OCI-LY7 (cell line): ENCODE data around the gene PRSS2. TPM values are rescaled to one million over a fixed set of nuclear protein-coding genes. Genes with fewer than 3 reads are reported as not detected.
"Not testable (repeated sequence)": the region's sequence is repeated elsewhere in the genome, so short reads cannot be mapped to it uniquely, and the experiment has no call there.

Experiments
- BruUV-seq: library from RNA; stranded (reverse); fragments of 400-500 nt; replicated peaks from 2 replicates; lab custom pipeline; 2021; lab: Mats Ljungman, UMichigan
- CTCF ChIA-PET: fragments of 300-600 bp; sonication (Branson Sonifier 250); formaldehyde crosslinking; loops from one replicate; lab custom pipeline; 2022; ENCODE audit warnings: antibody characterized with exemption; ENCODE audit not compliant: unreplicated experiment; lab: Charles Lee
- POLR2A ChIA-PET: fragments of 300-600 bp; sonication (Branson Sonifier 250); formaldehyde crosslinking; loops from one replicate; lab custom pipeline; 2022; ENCODE audit warnings: antibody characterized with exemption; lab: Charles Lee
- DNase-seq: peaks from one replicate; pipeline ENCODE4 v3.0.0-alpha.2; 2015; ENCODE audit warnings: low spot score
- H2AFZ ChIP-seq: fragments of 200-600 bp; sonication (generic), shearing (Covaris generic); 2 replicates; pipeline ENCODE4 v1.6.1; 2014; ENCODE audit warnings: mild to moderate bottlenecking, antibody characterized with exemption, low read length, moderate library complexity
- H3K27ac ChIP-seq: fragments of 200-600 bp; sonication (generic); 2 replicates; pipeline ENCODE4 v1.5.1; 2014; ENCODE audit warnings: mixed run types, low read depth, mild to moderate bottlenecking, moderate library complexity, low read length, inconsistent platforms; ENCODE audit not compliant: poor library complexity, severe bottlenecking
- H3K36me3 ChIP-seq: fragments of 200-600 bp; sonication (generic); 2 replicates; pipeline ENCODE4 v1.6.1; 2014; ENCODE audit warnings: mild to moderate bottlenecking, antibody characterized with exemption, low read length, moderate library complexity, mixed read lengths; ENCODE audit not compliant: insufficient read depth
- H3K4me1 ChIP-seq: fragments of 200-600 bp; sonication (generic); 2 replicates; pipeline ENCODE4 v1.5.1; 2014; ENCODE audit warnings: mild to moderate bottlenecking, low read length; ENCODE audit not compliant: insufficient read depth, poor library complexity, severe bottlenecking
- H3K4me2 ChIP-seq: fragments of 200-600 bp; sonication (generic); 2 replicates; pipeline ENCODE4 v1.6.1; 2014; ENCODE audit warnings: mild to moderate bottlenecking, low read length
- H3K4me3 ChIP-seq: fragments of 200-600 bp; sonication (generic); 2 replicates; pipeline ENCODE4 v1.5.1; 2014; ENCODE audit warnings: mild to moderate bottlenecking, low read depth, low read length; ENCODE audit not compliant: poor library complexity, severe bottlenecking
- H3K79me2 ChIP-seq: fragments of 200-600 bp; sonication (generic); 2 replicates; pipeline ENCODE4 v1.6.1; 2016; ENCODE audit warnings: low read depth, mild to moderate bottlenecking, low read length, moderate library complexity, mixed read lengths; ENCODE audit not compliant: insufficient read depth
- H3K9me2 ChIP-seq: fragments of 200-600 bp; sonication (generic); 2 replicates; pipeline ENCODE4 v1.6.1; 2016; ENCODE audit warnings: mild to moderate bottlenecking, low read length, mixed read lengths; ENCODE audit not compliant: insufficient read depth
- H3K9me3 ChIP-seq: fragments of 200-600 bp; sonication (generic); 2 replicates; pipeline ENCODE4 v1.6.1; 2014; ENCODE audit warnings: mild to moderate bottlenecking, mixed run types, low read length, mixed read lengths
- H4K20me1 ChIP-seq: fragments of 200-600 bp; sonication (generic); 2 replicates; pipeline ENCODE4 v1.6.1; 2014; ENCODE audit warnings: mild to moderate bottlenecking, antibody characterized with exemption, low read length, moderate library complexity, mixed read lengths; ENCODE audit not compliant: insufficient read depth
- CTCF ChIP-seq: fragments of 200-600 bp; sonication (generic); conservative IDR thresholded peaks from 2 replicates; pipeline ENCODE4 v1.5.1; 2014; ENCODE audit warnings: mild to moderate bottlenecking, antibody characterized with exemption, low read length, moderate library complexity, mixed read lengths
- EZH2phosphoT487 ChIP-seq: fragments of 200-600 bp; sonication (generic); IDR thresholded peaks from 2 replicates; pipeline ENCODE4 v1.6.1; 2018; ENCODE audit warnings: low read depth, borderline replicate concordance, mild to moderate bottlenecking, mixed run types, antibody characterized with exemption, low read length, moderate library complexity, mixed read lengths
- intact Hi-C: fragments of 100-400 bp; cut with micrococcal nuclease; formaldehyde crosslinking; loops from one replicate; pipeline ENCODE4 v1.10.0; 2022; ENCODE audit not compliant: unreplicated experiment
- total RNA-seq, 2 experiments: library from RNA; depleted of rRNA in 1 of 2; stranded (reverse); fragments of >200 nt in 1 of 2; shearing (Covaris generic) in 1 of 2; gene quantifications; 2 replicates each; pipeline ENCODE4 v1.2.3, GENCODE V29; 2014 to 2022

Gene PRSS2
- total RNA-seq, 2 experiments from 2014 or later, result 0.60 to 1.1 TPM

GRCh38 chr7:142767451-142767850 lies 3.3 kb upstream of the PRSS2 start:
- no peaks in the 10 kb centered on the region for H3K9me2 ChIP-seq
- TF ChIP-seq EZH2phosphoT487 (no peak), CTCF (no peak)
- H3K36me3 ChIP-seq, result no peaks in the 10 kb centered on the region
- H4K20me1 ChIP-seq, result no peaks in the 10 kb centered on the region
- no peak overlapping the region for H3K27ac ChIP-seq
- no peaks in the 10 kb centered on the region for H3K9me3 ChIP-seq
- POLR2A ChIA-PET, result interaction anchor here (0.6 kb wide), 1 partner anchor 12 kb away, joined by 4 read pairs; no protein-coding TSS in a partner anchor
- no TSS peak for BruUV-seq
- H2AFZ ChIP-seq, result no peak overlapping the region
- no peaks in the 10 kb centered on the region for H3K79me2 ChIP-seq
- H3K4me2 ChIP-seq, result no peak overlapping the region
- intact Hi-C loops, result no loop called here
- DNase-seq, result no peak
- peaks cover 30% of the 10 kb centered on the region for H3K4me1 ChIP-seq
- H3K4me3 ChIP-seq, result no peak overlapping the region
- CTCF ChIA-PET, result interaction anchor here (0.6 to 1.5 kb wide), 2 partner anchors 16 to 988 kb away, joined by 3 read pairs; no protein-coding TSS in a partner anchor

GRCh38 chr7:142767861-142768260 lies 2.9 kb upstream of the PRSS2 start:
- Histone ChIP-seq H3K36me3 (no peaks in the 10 kb centered on the region), H3K79me2 (no peaks in the 10 kb centered on the region), H2AFZ (no peak overlapping the region), H3K27ac (no peak overlapping the region), H3K4me3 (no peak overlapping the region), H4K20me1 (no peaks in the 10 kb centered on the region), H3K9me2 (no peaks in the 10 kb centered on the region), H3K4me2 (no peak overlapping the region), H3K9me3 (no peaks in the 10 kb centered on the region), H3K4me1 (peaks cover 34% of the 10 kb centered on the region)
- ChIA-PET CTCF (interaction anchor here (1.0 to 1.5 kb wide), 2 partner anchors 16 to 54 kb away, joined by 3 to 4 read pairs; no protein-coding TSS in a partner anchor), POLR2A (no interaction called here)
- no TSS peak for BruUV-seq
- TF ChIP-seq EZH2phosphoT487 (no peak), CTCF (no peak)
- intact Hi-C loops, result no loop called here
- DNase-seq, result no peak

- H3K4me3 ChIP-seq, H3K36me3 ChIP-seq, H3K9me2 ChIP-seq, H3K27ac ChIP-seq, DNase-seq, POLR2A ChIA-PET, BruUV-seq, intact Hi-C loops, H3K9me3 ChIP-seq, H3K4me2 ChIP-seq, H2AFZ ChIP-seq, H4K20me1 ChIP-seq, H3K79me2 ChIP-seq: not testable (repeated sequence)
- CTCF ChIA-PET, result interaction anchor here (1.0 to 1.5 kb wide), 2 partner anchors 15 to 55 kb away, joined by 3 to 4 read pairs; no protein-coding TSS in a partner anchor
- peaks cover 35% of the 10 kb centered on the region for H3K4me1 ChIP-seq
Observed at GRCh38 chr7:142768885-142769284, 1.9 kb upstream of the PRSS2 start.
